Glomerular visceral epithelial cell (primary cell): ENCODE measurements around the gene ATP6V1B1.

Source experiments
- DNase-seq: peaks from one replicate; pipeline ENCODE4 v3.0.0-alpha.2; 2016; ENCODE audit errors: extremely low spot score

The ATP6V1B1 gene

GRCh38 chr2:70965506-70965905 is 29.8 kb downstream of the ATP6V1B1 start:
- DNase-seq, result no peak

GRCh38 chr2:70966681-70967080 is 31.0 kb downstream of the ATP6V1B1 start:
- no peak for DNase-seq

- DNase-seq, result no peak
Measured at GRCh38 chr2:70967189-70967588, 31.5 kb downstream of the ATP6V1B1 start.

- no peak for DNase-seq
Measured at GRCh38 chr2:70974592-70974991, 38.9 kb downstream of the ATP6V1B1 start.

GRCh38 chr2:70975237-70975636 is 39.5 kb downstream of the ATP6V1B1 start:
- no peak for DNase-seq

GRCh38 chr2:70977605-70978205 is 42.0 kb downstream of the ATP6V1B1 start:
- peak; percentile 14 for DNase-seq

- DNase-seq, result no peak
Measured at GRCh38 chr2:70978341-70979179, 42.9 kb downstream of the ATP6V1B1 start, which contains the start of gene ANKRD53. TSS of gene ANKRD53 (plus strand) at chr2:70978630. CDS start at chr2:70978646, 16 bp downstream.

GRCh38 chr2:70979180-70979488 is 43.4 kb downstream of the ATP6V1B1 start:
- DNase-seq, result no peak

GRCh38 chr2:70979626-70980025 is 43.9 kb downstream of the ATP6V1B1 start:
- no peak for DNase-seq

GRCh38 chr2:70981421-70981820 is 45.7 kb downstream of the ATP6V1B1 start:
- DNase-seq, result no peak

- DNase-seq, result no peak
Measured at GRCh38 chr2:70981866-70982810, 46.4 kb downstream of the ATP6V1B1 start.

GRCh38 chr2:70982971-70983370 is 47.3 kb downstream of the ATP6V1B1 start:
- DNase-seq, result no peak

- DNase-seq, result no peak
Measured at GRCh38 chr2:70983506-70984227, 48.0 kb downstream of the ATP6V1B1 start.

- no peak for DNase-seq
Measured at GRCh38 chr2:70984228-70984575, 48.5 kb downstream of the ATP6V1B1 start.

GRCh38 chr2:70984576-70985282 is 49.0 kb downstream of the ATP6V1B1 start:
- DNase-seq, result no peak

- DNase-seq, result no peak
Measured at GRCh38 chr2:70985283-70985688, 49.6 kb downstream of the ATP6V1B1 start.

- DNase-seq, result no peak
Measured at GRCh38 chr2:70985956-70986355, 50.3 kb downstream of the ATP6V1B1 start.

- DNase-seq, result no peak
Measured at GRCh38 chr2:70986499-70987189, 50.9 kb downstream of the ATP6V1B1 start.

- no peak for DNase-seq
Measured at GRCh38 chr2:70987386-70987785, 51.7 kb downstream of the ATP6V1B1 start.

GRCh38 chr2:70988151-70988550 is 52.5 kb downstream of the ATP6V1B1 start:
- DNase-seq, result no peak
